Measurements from ENCODE around the gene PAH. TPM values are rescaled to one million over a fixed set of nuclear protein-coding genes. Genes with fewer than 3 reads are reported as not detected.

Gene PAH
- total RNA-seq = not detected

- Mint-ChIP-seq H3K36me3 (no peaks in the 10 kb centered on the region), H3K4me1 (peaks cover 2% of the 10 kb centered on the region), H3K27me3 (no peaks in the 10 kb centered on the region), H3K9me3 (ENCODE audit: low read depth) (no peaks in the 10 kb centered on the region), H3K4me3 (peak within 1 kb of the TSS; percentile 46), H3K27ac (no peak within 1 kb of the TSS)
- CTCF ChIA-PET = interaction anchor here (0.9 to 1.3 kb wide), 2 partner anchors 12 to 631 kb away, joined by 3 read pairs; no protein-coding TSS in a partner anchor
- DNase-seq (peak; percentile 40), ATAC-seq (peak; percentile 65)
These were observed at the start of gene PAH for GRCh38 chr12:102917026-102917787. TSS of gene PAH (minus strand) at chr12:102917244. CDS start at chr12:102917130, 114 bp downstream.

GRCh38 chr12:102966200-102966863 lies 49.3 kb upstream of the PAH start:
- Mint-ChIP-seq H3K9me3 (ENCODE audit: low read depth) (no peaks in the 10 kb centered on the region), H3K27ac (no peak overlapping the region), H3K4me3 (no peak overlapping the region), H3K36me3 (peaks cover 7% of the 10 kb centered on the region), H3K4me1 (peaks cover 19% of the 10 kb centered on the region), H3K27me3 (peaks cover 86% of the 10 kb centered on the region)
- no peak for ATAC-seq
- no peak for DNase-seq
- CTCF ChIA-PET = interaction anchor here (1.6 to 1.7 kb wide), 2 partner anchors 11 to 17 kb away, joined by 3 to 4 read pairs; no protein-coding TSS in a partner anchor

GRCh38 chr12:102965281-102966155 lies 48.5 kb upstream of the PAH start:
- Mint-ChIP-seq H3K4me3 (peak overlapping the region; percentile 49), H3K9me3 (ENCODE audit: low read depth) (no peaks in the 10 kb centered on the region), H3K27me3 (peaks cover 88% of the 10 kb centered on the region), H3K27ac (no peak overlapping the region), H3K36me3 (peaks cover 7% of the 10 kb centered on the region), H3K4me1 (peaks cover 19% of the 10 kb centered on the region)
- no peak for DNase-seq
- ATAC-seq = no peak
- CTCF ChIA-PET = interaction anchor here (1.6 to 1.7 kb wide), 2 partner anchors 10 to 17 kb away, joined by 3 to 4 read pairs; no protein-coding TSS in a partner anchor

GRCh38 chr12:102964872-102965271 lies 47.8 kb upstream of the PAH start:
- Mint-ChIP-seq H3K9me3 (ENCODE audit: low read depth) (no peaks in the 10 kb centered on the region), H3K4me3 (peak overlapping the region; percentile 49), H3K4me1 (peaks cover 19% of the 10 kb centered on the region), H3K27me3 (peaks cover 88% of the 10 kb centered on the region), H3K36me3 (peaks cover 7% of the 10 kb centered on the region), H3K27ac (no peak overlapping the region)
- DNase-seq = no peak
- CTCF ChIA-PET = interaction anchor here (1.7 kb wide), 1 partner anchor 16 kb away, joined by 4 read pairs; no protein-coding TSS in a partner anchor
- ATAC-seq = no peak

GRCh38 chr12:102963796-102964195 lies 46.8 kb upstream of the PAH start:
- Mint-ChIP-seq H3K9me3 (ENCODE audit: low read depth) (no peaks in the 10 kb centered on the region), H3K36me3 (peaks cover 7% of the 10 kb centered on the region), H3K4me3 (no peak overlapping the region), H3K27me3 (peaks cover 95% of the 10 kb centered on the region), H3K27ac (no peak overlapping the region), H3K4me1 (peaks cover 19% of the 10 kb centered on the region)
- ATAC-seq = no peak
- DNase-seq = no peak
- CTCF ChIA-PET = no interaction called here

- peaks cover 7% of the 10 kb centered on the region for H3K36me3 Mint-ChIP-seq
- ATAC-seq (no peak), DNase-seq (no peak)
- no peaks in the 10 kb centered on the region for H3K9me3 Mint-ChIP-seq (ENCODE audit: low read depth)
- peaks cover 20% of the 10 kb centered on the region for H3K4me1 Mint-ChIP-seq
- no peak overlapping the region for H3K27ac Mint-ChIP-seq
- H3K4me3 Mint-ChIP-seq = no peak overlapping the region
- CTCF ChIA-PET = interaction anchor here (0.8 kb wide), 1 partner anchor 586 kb away, joined by 3 read pairs; no protein-coding TSS in a partner anchor
- peaks cover 95% of the 10 kb centered on the region for H3K27me3 Mint-ChIP-seq
These were observed 45.9 kb upstream of the PAH start for GRCh38 chr12:102962986-102963385.

- peaks cover 25% of the 10 kb centered on the region for H3K4me1 Mint-ChIP-seq
- peaks cover 96% of the 10 kb centered on the region for H3K27me3 Mint-ChIP-seq
- DNase-seq (no peak), ATAC-seq (no peak)
- H3K36me3 Mint-ChIP-seq = peaks cover 7% of the 10 kb centered on the region
- H3K4me3 Mint-ChIP-seq = no peak overlapping the region
- no peak overlapping the region for H3K27ac Mint-ChIP-seq
- no peaks in the 10 kb centered on the region for H3K9me3 Mint-ChIP-seq (ENCODE audit: low read depth)
- CTCF ChIA-PET = interaction anchor here (0.8 kb wide), 1 partner anchor 586 kb away, joined by 3 read pairs; no protein-coding TSS in a partner anchor
These were observed 45.5 kb upstream of the PAH start for GRCh38 chr12:102962532-102962931.

GRCh38 chr12:102961466-102961855 lies 44.4 kb upstream of the PAH start:
- no peak for DNase-seq
- ATAC-seq = no peak
- CTCF ChIA-PET = interaction anchor here (2.3 kb wide), 1 partner anchor 13 kb away, joined by 8 read pairs; no protein-coding TSS in a partner anchor
- Mint-ChIP-seq H3K4me1 (peaks cover 31% of the 10 kb centered on the region), H3K9me3 (ENCODE audit: low read depth) (no peaks in the 10 kb centered on the region), H3K36me3 (peaks cover 9% of the 10 kb centered on the region), H3K27me3 (peaks cover 94% of the 10 kb centered on the region), H3K4me3 (no peak overlapping the region), H3K27ac (no peak overlapping the region)

- Mint-ChIP-seq H3K27me3 (peaks cover 92% of the 10 kb centered on the region), H3K27ac (no peak overlapping the region), H3K9me3 (ENCODE audit: low read depth) (no peaks in the 10 kb centered on the region), H3K36me3 (peaks cover 9% of the 10 kb centered on the region), H3K4me1 (peaks cover 31% of the 10 kb centered on the region), H3K4me3 (no peak overlapping the region)
- CTCF ChIA-PET = interaction anchor here (2.3 kb wide), 1 partner anchor 12 kb away, joined by 8 read pairs; no protein-coding TSS in a partner anchor
- ATAC-seq = no peak
- no peak for DNase-seq
These were observed 43.9 kb upstream of the PAH start for GRCh38 chr12:102960766-102961465.

GRCh38 chr12:102959391-102959790 lies 42.3 kb upstream of the PAH start:
- ATAC-seq (no peak), DNase-seq (no peak)
- Mint-ChIP-seq H3K4me3 (no peak overlapping the region), H3K36me3 (peaks cover 7% of the 10 kb centered on the region), H3K27me3 (peaks cover 92% of the 10 kb centered on the region), H3K9me3 (ENCODE audit: low read depth) (no peaks in the 10 kb centered on the region), H3K27ac (no peak overlapping the region), H3K4me1 (peaks cover 31% of the 10 kb centered on the region)
- CTCF ChIA-PET = interaction anchor here (1.2 kb wide), 1 partner anchor 76 kb away, joined by 3 read pairs; no protein-coding TSS in a partner anchor

GRCh38 chr12:102958830-102959176 lies 41.8 kb upstream of the PAH start:
- no peak for DNase-seq
- H3K27me3 Mint-ChIP-seq = peaks cover 90% of the 10 kb centered on the region
- H3K36me3 Mint-ChIP-seq = peaks cover 1% of the 10 kb centered on the region
- H3K4me1 Mint-ChIP-seq = peaks cover 34% of the 10 kb centered on the region
- CTCF ChIA-PET = interaction anchor here (1.2 kb wide), 1 partner anchor 76 kb away, joined by 3 read pairs; no protein-coding TSS in a partner anchor
- no peak for ATAC-seq
- no peak overlapping the region for H3K4me3 Mint-ChIP-seq
- no peak overlapping the region for H3K27ac Mint-ChIP-seq
- H3K9me3 Mint-ChIP-seq (ENCODE audit: low read depth) = no peaks in the 10 kb centered on the region

- CTCF ChIA-PET = interaction anchor here (1.2 kb wide), 1 partner anchor 75 kb away, joined by 3 read pairs; no protein-coding TSS in a partner anchor
- Mint-ChIP-seq H3K4me3 (peak overlapping the region; percentile 55), H3K36me3 (peaks cover 1% of the 10 kb centered on the region), H3K9me3 (ENCODE audit: low read depth) (no peaks in the 10 kb centered on the region), H3K4me1 (peaks cover 39% of the 10 kb centered on the region), H3K27me3 (peaks cover 90% of the 10 kb centered on the region), H3K27ac (no peak overlapping the region)
- DNase-seq = peak; percentile 49
- ATAC-seq = no peak
These were observed 41.2 kb upstream of the PAH start for GRCh38 chr12:102958073-102958829.

Measured in activated CD8-positive, alpha-beta memory T cell treated with anti-CD3 and anti-CD28 coated beads, Interleukin-2, amount 10 ng/mL, durations not matched to agents 7 days and 5 days (primary cell).